Hippocampal formation (tissue), 2 donors: ENCODE measurements around the gene TMEM271.
"Not testable (repeated sequence)": the region's sequence is repeated elsewhere in the genome, so short reads cannot be mapped to it uniquely, and the experiment has no call there.

Experiments
- DNase-seq, 2 donors: peaks; one replicate each; lab custom pipeline; 2025; lab: John Stamatoyannopoulos, UW

The TMEM271 gene

DNA sequence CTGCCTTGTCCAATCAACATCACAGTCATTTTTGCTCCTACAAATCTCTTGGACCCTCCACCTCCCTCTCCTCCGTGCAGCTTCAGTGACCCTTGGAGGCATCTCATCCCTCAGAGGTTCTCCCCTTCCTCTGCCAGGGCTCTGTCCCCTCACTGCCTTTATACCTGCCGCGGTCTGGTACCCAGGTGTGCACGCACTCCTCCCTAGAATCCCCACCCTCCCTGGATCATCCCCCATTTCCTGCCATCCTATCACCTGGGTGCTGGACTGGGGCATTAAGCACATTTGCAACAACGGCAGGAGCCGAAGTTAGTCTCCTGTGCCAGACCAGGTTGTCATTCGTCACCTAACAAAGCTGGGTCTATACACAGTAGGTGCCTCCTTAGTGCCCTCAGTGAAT lies 10.1 kb downstream of the TMEM271 start:
- DNase-seq, result no peak

DNA sequence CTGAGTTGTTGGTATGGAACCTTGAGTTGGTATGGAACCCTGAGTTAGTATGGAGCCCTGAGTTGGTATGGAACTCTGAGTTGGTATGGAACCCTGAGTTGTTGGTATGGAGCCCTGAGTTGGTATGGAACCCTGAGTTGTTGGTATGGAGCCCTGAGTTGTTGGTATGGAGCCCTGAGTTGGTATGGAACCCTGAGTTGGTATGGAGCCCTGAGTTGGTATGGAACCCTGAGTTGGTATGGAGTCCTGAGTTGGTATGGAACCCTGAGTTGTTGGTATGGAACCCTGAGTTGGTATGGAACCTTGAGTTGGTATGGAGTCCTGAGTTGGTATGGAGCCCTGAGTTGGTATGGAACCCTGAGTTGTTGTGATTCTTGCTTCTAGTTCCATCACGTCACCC lies 10.5 kb downstream of the TMEM271 start:
- not testable (repeated sequence) for DNase-seq

- DNase-seq, result not testable (repeated sequence)
Measured at GRCh38 chr4:562458-562857, 13.6 kb downstream of the TMEM271 start.

GRCh38 chr4:561426-561825 lies 14.7 kb downstream of the TMEM271 start:
- no peak for DNase-seq

DNA sequence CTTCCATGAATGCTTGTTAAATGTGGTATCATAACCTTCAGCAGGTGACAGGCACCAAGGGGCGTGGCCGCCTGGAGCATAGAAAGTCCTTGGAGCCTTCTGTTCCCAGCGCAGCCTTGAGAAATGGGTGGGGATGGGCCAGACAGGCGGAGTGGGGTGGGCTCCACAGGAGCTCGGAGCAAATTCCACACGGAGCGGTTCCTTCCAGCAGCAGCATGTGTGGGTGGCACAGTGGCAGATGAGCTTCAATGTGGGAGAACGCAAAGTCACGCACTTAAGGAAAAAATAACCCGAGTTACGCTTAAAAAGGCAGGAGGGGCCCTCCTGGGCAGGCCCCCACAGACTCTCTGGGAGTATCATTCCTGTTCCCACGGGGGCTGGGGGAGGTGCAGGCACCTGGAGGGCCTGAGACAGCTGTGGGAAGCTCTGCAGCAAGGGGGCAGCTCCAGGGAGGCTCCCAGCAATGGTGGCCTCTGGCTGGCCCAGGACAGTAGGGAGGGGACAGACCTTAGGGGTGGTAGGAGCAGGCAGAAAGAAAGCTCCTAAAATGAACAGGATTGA lies 15.3 kb downstream of the TMEM271 start:
- DNase-seq, result no peak

GRCh38 chr4:560061-560460 lies 16.0 kb downstream of the TMEM271 start:
- no peak for DNase-seq

- DNase-seq, result no peak
Measured at GRCh38 chr4:555566-556275, 20.4 kb downstream of the TMEM271 start.

GRCh38 chr4:554793-555320 lies 21.2 kb downstream of the TMEM271 start:
- DNase-seq, result not testable (repeated sequence)

GRCh38 chr4:552019-552418 lies 24.1 kb downstream of the TMEM271 start:
- DNase-seq, result peak in 1 of 2 donors; percentile 21

- not testable (repeated sequence) for DNase-seq
Measured at GRCh38 chr4:550268-550667, 25.8 kb downstream of the TMEM271 start.

DNA sequence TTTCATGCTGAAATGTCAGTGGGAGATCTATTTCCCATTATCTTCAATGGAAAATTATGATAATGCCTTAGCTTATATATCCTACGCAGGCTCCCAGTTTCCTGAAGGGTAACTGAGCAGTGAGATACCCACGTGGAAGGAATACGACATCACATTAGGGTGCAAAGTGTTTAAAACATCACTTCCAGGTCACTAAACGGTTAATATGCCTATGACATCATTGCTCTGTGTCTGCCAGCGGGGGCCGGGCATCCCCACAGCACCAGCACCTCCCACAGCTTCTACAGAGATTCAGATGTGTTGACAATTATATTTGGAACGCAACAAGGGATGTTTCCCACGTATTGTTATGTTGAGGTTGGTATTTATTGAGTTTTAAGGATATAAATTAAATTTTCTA lies 27.1 kb downstream of the TMEM271 start:
- no peak for DNase-seq

DNA sequence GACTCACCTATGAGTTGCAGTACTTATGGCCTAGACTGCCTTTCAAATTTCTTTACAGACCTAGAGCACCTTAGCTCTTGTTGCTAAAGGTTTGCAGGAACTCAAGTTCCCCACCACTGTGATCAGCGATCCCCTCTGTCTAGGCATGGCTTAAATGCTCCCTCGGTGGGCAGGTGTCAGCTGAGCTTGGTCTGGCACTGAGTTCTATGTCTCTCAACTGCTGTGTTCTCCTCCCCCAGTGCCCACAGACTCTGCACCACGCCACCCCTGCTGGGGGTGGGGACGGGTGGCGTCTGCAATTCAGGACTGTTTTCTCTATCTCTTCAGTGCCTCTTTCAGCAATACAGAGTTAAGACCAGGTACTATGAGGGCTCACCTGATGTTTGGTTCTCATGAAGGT lies 30.5 kb downstream of the TMEM271 start:
- no peak for DNase-seq

GRCh38 chr4:544386-545105 lies 31.5 kb downstream of the TMEM271 start:
- no peak for DNase-seq

DNA sequence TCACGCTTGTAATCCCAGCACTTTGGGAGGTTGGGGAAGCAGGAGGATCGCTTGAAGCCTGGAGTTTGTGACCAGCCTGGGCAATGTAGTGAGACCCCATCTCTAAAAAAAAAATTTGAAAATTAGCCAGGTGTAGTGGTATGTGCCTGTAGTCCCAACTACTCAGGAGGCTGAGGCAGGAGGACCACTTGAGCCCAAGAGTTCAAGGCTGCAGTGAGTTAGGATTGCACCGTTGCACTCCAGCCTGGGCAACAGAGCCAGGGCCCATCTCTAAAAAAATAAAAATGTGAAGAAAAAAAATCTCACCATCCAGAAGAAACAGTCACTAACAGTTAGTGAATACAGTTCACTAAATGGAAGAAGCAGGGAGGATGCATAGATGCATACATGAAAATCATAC lies 34.8 kb downstream of the TMEM271 start:
- DNase-seq, result no peak

GRCh38 chr4:538542-539142 lies 37.5 kb downstream of the TMEM271 start:
- no peak for DNase-seq

- no peak for DNase-seq
Measured at GRCh38 chr4:537436-538264, 38.4 kb downstream of the TMEM271 start.

- no peak for DNase-seq
Measured at GRCh38 chr4:536351-536972, 39.6 kb downstream of the TMEM271 start.

GRCh38 chr4:535924-536281 lies 40.2 kb downstream of the TMEM271 start:
- DNase-seq, result no peak

GRCh38 chr4:535181-535923 lies 40.7 kb downstream of the TMEM271 start:
- DNase-seq, result no peak

DNA sequence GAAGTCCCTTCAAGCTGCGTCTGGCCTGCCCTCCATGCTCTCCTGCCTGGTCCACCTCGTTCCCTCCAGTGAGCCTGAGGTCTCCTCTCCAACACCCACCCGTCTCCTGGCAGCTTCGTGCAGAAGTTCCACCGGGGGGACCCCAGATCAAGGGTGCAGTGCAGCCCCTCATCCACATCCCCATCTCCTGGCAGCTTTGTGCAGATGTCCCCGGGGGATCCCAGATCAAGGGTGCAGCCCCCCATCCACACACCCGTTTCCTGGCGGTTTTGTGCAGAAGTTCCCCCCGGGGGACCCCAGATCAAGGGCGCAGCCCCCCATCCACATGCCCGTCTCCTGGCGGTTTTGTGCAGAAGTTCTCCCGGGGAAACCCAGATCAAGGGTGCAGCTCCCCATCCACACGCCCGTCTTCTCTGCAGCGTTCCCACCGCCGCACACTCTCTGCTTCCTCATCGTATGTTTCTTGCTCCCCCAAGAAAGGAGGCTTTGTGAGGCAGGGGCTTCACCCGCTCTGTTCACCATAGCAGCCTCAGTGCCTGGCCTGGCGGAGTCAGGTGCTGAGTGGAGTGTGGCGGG lies 41.4 kb downstream of the TMEM271 start:
- DNase-seq, result no peak
